Measurements from ENCODE around the gene SLC27A1.

The SLC27A1 gene

DNA sequence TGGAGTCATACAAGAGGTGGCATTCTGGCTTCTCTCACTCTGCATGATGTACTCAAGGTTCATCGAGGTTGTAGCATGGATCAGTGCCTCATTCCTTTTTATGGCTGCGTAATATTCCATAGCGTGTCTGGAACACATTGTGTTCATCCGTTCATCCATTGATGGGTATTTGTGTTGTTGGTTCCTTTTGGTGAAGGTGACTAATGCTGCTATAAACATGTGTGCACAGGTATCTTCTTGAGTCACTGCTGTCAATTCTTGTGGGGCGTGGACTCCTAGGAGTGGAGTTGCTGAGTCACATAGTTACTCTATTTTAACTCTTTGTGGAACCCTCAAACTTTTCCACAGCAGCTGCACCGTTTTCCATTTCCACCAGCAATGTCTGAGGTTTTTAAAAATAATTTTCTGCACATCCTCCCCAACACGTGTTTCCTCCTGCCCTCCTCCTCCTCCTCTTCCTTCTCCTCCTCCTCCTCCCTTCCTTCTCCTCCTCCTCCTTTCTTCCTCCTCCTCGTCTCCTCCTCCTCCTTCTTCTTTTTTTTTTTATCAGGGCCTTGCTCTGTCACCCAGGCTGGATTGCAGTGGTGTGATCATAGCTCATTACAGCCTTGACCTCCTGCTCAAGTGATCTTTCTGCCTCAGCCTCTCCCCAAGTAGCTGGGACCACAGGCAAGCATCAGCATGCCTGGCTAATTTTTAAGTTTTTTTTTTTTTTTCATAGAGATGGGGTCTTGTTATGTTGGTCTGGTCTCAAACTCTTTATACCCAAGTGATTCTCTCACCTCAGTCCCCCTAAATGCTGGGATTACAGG, 19.9 kb upstream of the SLC27A1 start:
- Histone ChIP-seq H3K9me3 (ENCODE audit: severe bottlenecking) (no peaks in the 10 kb centered on the region), H3K36me3 (ENCODE audit: low read depth) (no peaks in the 10 kb centered on the region), H3K27ac (ENCODE audit: poor library complexity, severe bottlenecking) (peak overlapping the region; percentile 76), H3K27me3 (ENCODE audit: insufficient read depth, poor library complexity, severe bottlenecking) (peaks cover 13% of the 10 kb centered on the region), H3K4me3 (ENCODE audit: severe bottlenecking) (no peak overlapping the region), H3K4me1 (ENCODE audit: insufficient read depth, poor library complexity, severe bottlenecking) (peaks cover 6% of the 10 kb centered on the region)
- DNase-seq (ENCODE audit: low spot score) (peak; percentile 85), ATAC-seq (ENCODE audit: low read depth) (peak; percentile 87)
- TF ChIP-seq, protein P1, sequence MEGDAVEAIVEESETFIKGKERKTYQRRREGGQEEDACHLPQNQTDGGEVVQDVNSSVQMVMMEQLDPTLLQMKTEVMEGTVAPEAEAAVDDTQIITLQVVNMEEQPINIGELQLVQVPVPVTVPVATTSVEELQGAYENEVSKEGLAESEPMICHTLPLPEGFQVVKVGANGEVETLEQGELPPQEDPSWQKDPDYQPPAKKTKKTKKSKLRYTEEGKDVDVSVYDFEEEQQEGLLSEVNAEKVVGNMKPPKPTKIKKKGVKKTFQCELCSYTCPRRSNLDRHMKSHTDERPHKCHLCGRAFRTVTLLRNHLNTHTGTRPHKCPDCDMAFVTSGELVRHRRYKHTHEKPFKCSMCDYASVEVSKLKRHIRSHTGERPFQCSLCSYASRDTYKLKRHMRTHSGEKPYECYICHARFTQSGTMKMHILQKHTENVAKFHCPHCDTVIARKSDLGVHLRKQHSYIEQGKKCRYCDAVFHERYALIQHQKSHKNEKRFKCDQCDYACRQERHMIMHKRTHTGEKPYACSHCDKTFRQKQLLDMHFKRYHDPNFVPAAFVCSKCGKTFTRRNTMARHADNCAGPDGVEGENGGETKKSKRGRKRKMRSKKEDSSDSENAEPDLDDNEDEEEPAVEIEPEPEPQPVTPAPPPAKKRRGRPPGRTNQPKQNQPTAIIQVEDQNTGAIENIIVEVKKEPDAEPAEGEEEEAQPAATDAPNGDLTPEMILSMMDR (IDR thresholded peaks at IDR 0.05; ENCODE audit: poor library complexity, severe bottlenecking), result no peak

GRCh38 chr19:17451820-17452219, 18.5 kb upstream of the SLC27A1 start:
- DNase-seq (ENCODE audit: low spot score) (no peak), ATAC-seq (ENCODE audit: low read depth) (no peak)
- peaks cover 19% of the 10 kb centered on the region for H3K27me3 ChIP-seq (ENCODE audit: insufficient read depth, poor library complexity, severe bottlenecking)
- H3K4me3 ChIP-seq (ENCODE audit: severe bottlenecking), result no peak overlapping the region
- TF ChIP-seq, protein P1 (IDR thresholded peaks at IDR 0.05; ENCODE audit: poor library complexity, severe bottlenecking), result no peak
- H3K27ac ChIP-seq (ENCODE audit: poor library complexity, severe bottlenecking), result peak overlapping the region; percentile 76
- H3K4me1 ChIP-seq (ENCODE audit: insufficient read depth, poor library complexity, severe bottlenecking), result peaks cover 6% of the 10 kb centered on the region
- H3K36me3 ChIP-seq (ENCODE audit: low read depth), result no peaks in the 10 kb centered on the region
- no peaks in the 10 kb centered on the region for H3K9me3 ChIP-seq (ENCODE audit: severe bottlenecking)

GRCh38 chr19:17454576-17455071, 15.7 kb upstream of the SLC27A1 start:
- Histone ChIP-seq H3K27me3 (ENCODE audit: insufficient read depth, poor library complexity, severe bottlenecking) (peaks cover 15% of the 10 kb centered on the region), H3K27ac (ENCODE audit: poor library complexity, severe bottlenecking) (no peak overlapping the region), H3K4me3 (ENCODE audit: severe bottlenecking) (no peak overlapping the region), H3K36me3 (ENCODE audit: low read depth) (no peaks in the 10 kb centered on the region), H3K4me1 (ENCODE audit: insufficient read depth, poor library complexity, severe bottlenecking) (peaks cover 6% of the 10 kb centered on the region), H3K9me3 (ENCODE audit: severe bottlenecking) (no peaks in the 10 kb centered on the region)
- DNase-seq (ENCODE audit: low spot score), result no peak
- TF ChIP-seq, protein P1 (IDR thresholded peaks at IDR 0.05; ENCODE audit: poor library complexity, severe bottlenecking), result no peak
- no peak for ATAC-seq (ENCODE audit: low read depth)

GRCh38 chr19:17455308-17456123, 14.8 kb upstream of the SLC27A1 start:
- Histone ChIP-seq H3K4me1 (ENCODE audit: insufficient read depth, poor library complexity, severe bottlenecking) (peaks cover 6% of the 10 kb centered on the region), H3K36me3 (ENCODE audit: low read depth) (no peaks in the 10 kb centered on the region), H3K27me3 (ENCODE audit: insufficient read depth, poor library complexity, severe bottlenecking) (peaks cover 15% of the 10 kb centered on the region), H3K9me3 (ENCODE audit: severe bottlenecking) (no peaks in the 10 kb centered on the region), H3K4me3 (ENCODE audit: severe bottlenecking) (no peak overlapping the region), H3K27ac (ENCODE audit: poor library complexity, severe bottlenecking) (no peak overlapping the region)
- DNase-seq (ENCODE audit: low spot score) (no peak), ATAC-seq (ENCODE audit: low read depth) (peak; percentile 32)
- TF ChIP-seq, protein P1 (IDR thresholded peaks at IDR 0.05; ENCODE audit: poor library complexity, severe bottlenecking), result no peak

Data from RWPE2 (cell line).